ENCODE measurements around the gene MOK. TPM values are rescaled to one million over a fixed set of nuclear protein-coding genes. Genes with fewer than 3 reads are reported as not detected.

The MOK gene
- total RNA-seq, 4 donors from 2014 or later, result 3.0 to 16.0 (median 11.1) TPM

DNA sequence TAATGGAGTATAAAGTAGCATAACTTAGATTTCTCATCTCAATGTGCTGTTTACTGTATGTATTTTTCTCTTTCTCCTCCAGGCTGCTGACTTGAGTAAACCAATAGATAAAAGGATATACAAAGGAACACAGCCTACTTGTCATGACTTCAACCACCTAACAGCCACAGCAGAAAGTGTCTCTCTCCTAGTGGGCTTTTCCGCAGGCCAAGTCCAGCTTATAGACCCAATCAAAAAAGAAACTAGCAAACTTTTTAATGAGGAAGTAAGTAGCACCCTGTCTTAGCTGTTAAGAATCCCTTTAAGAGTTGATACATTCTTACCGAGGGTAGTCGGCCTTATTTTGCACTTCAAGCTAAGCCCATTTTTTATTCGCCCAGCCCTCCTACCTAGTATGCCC is 110.1 kb downstream of the MOK start:
- WGBS, 2 donors (ENCODE audit: low coverage in 1 of 2), result 81 to 93% methylated on average over 3 to 4 of the region's 4 CpGs
- Histone ChIP-seq H3K4me1 (peaks cover 0 to 12% (median 4%) of the 10 kb centered on the region in 4 donors), H3K27me3 (no peaks in the 10 kb centered on the region), H3K9me3 (no peaks in the 10 kb centered on the region), H3K36me3 (peaks cover 0 to 15% (median 3%) of the 10 kb centered on the region in 4 donors), H3K4me3 (no peak overlapping the region), H3K27ac (no peak overlapping the region)
- in situ Hi-C loops (cut with MboI; ENCODE audit: low pct_ligation_motif_present in 1 of 4, low pct_unique_long_range_greater_than_20kb in 1 of 4, low sequenced_read_pairs in 3 of 4) (no loop called here), intact Hi-C loops (cut with DNase I; ENCODE audit: low total_unique reads) (no loop called here)
- TF ChIP-seq EP300 (IDR thresholded peaks at IDR 0.05; ENCODE audit: low read depth) (no peak), POLR2AphosphoS5 (IDR thresholded peaks at IDR 0.05) (no peak), POLR2A (IDR thresholded peaks at IDR 0.05) (no peak)
- TF ChIP-seq, protein P1, sequence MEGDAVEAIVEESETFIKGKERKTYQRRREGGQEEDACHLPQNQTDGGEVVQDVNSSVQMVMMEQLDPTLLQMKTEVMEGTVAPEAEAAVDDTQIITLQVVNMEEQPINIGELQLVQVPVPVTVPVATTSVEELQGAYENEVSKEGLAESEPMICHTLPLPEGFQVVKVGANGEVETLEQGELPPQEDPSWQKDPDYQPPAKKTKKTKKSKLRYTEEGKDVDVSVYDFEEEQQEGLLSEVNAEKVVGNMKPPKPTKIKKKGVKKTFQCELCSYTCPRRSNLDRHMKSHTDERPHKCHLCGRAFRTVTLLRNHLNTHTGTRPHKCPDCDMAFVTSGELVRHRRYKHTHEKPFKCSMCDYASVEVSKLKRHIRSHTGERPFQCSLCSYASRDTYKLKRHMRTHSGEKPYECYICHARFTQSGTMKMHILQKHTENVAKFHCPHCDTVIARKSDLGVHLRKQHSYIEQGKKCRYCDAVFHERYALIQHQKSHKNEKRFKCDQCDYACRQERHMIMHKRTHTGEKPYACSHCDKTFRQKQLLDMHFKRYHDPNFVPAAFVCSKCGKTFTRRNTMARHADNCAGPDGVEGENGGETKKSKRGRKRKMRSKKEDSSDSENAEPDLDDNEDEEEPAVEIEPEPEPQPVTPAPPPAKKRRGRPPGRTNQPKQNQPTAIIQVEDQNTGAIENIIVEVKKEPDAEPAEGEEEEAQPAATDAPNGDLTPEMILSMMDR (IDR thresholded peaks at IDR 0.05), result no peak
- no peak for DNase-seq

DNA sequence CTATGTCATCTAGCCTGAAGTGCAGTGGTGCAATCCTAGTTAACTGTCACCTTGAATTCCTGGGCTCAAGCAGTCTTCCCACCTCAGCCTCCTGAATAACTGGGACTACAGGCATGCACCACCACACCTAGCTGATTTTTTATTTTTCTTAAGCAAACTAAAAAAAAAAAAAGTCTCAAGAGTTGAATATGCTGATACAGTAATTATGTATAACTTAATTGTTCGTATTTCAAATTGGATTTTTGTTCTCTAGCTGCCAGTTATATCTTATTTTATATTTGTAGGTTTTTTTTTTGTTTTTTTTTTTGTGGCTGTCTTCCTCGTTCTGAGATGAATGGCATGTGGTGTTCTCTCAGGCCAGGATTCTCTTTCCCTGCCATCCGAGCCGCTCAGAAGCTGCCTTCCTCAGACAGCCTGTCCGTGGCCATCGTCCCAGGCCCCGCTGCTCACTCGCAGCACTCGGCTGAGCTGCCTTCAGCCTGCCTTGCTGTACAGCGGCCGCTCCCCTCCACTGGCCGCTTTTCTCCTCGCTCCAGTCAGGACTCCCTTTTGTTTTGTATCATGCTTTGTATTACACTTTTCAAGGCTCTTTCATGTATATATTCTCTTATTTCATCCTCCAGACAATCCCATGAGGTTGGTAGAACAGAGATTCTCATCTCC is 112.0 kb downstream of the MOK start:
- TF ChIP-seq POLR2A (IDR thresholded peaks at IDR 0.05) (no peak), EP300 (IDR thresholded peaks at IDR 0.05; ENCODE audit: low read depth) (no peak), POLR2AphosphoS5 (IDR thresholded peaks at IDR 0.05) (no peak)
- TF ChIP-seq, protein P1 (IDR thresholded peaks at IDR 0.05), result no peak
- Histone ChIP-seq H3K4me3 (no peak overlapping the region), H3K9me3 (no peaks in the 10 kb centered on the region), H3K36me3 (peaks cover 0 to 15% (median 1%) of the 10 kb centered on the region in 4 donors), H3K27me3 (no peaks in the 10 kb centered on the region), H3K27ac (no peak overlapping the region), H3K4me1 (peaks cover 0 to 12% (median 4%) of the 10 kb centered on the region in 4 donors)
- in situ Hi-C loops (cut with MboI; ENCODE audit: low pct_ligation_motif_present in 1 of 4, low pct_unique_long_range_greater_than_20kb in 1 of 4, low sequenced_read_pairs in 3 of 4) (no loop called here), intact Hi-C loops (cut with DNase I; ENCODE audit: low total_unique reads) (no loop called here)
- 78 to 89% methylated on average over 10 to 13 of the region's 13 CpGs for WGBS, 2 donors (ENCODE audit: low coverage in 1 of 2)
- no peak for DNase-seq

GRCh38 chr14:102189874-102190273 is 115.1 kb downstream of the MOK start:
- peaks cover 0 to 2% (median 0%) of the 10 kb centered on the region in 4 donors for H3K36me3 ChIP-seq
- in situ Hi-C loops (cut with MboI; ENCODE audit: low pct_ligation_motif_present in 1 of 4, low pct_unique_long_range_greater_than_20kb in 1 of 4, low sequenced_read_pairs in 3 of 4) (no loop called here), intact Hi-C loops (cut with DNase I; ENCODE audit: low total_unique reads) (no loop called here)
- no peak for TF ChIP-seq POLR2A (IDR thresholded peaks at IDR 0.05)
- no peak for TF ChIP-seq EP300 (IDR thresholded peaks at IDR 0.05; ENCODE audit: low read depth)
- TF ChIP-seq POLR2AphosphoS5 (IDR thresholded peaks at IDR 0.05), result no peak
- TF ChIP-seq, protein P1 (IDR thresholded peaks at IDR 0.05), result no peak
- H3K4me3 ChIP-seq, result no peak overlapping the region
- H3K4me1 ChIP-seq, result peaks cover 0 to 29% (median 10%) of the 10 kb centered on the region in 4 donors
- 98% methylated on average over 5 of the region's 5 CpGs for WGBS, 2 donors (ENCODE audit: low coverage in 1 of 2)
- H3K27me3 ChIP-seq, result no peaks in the 10 kb centered on the region
- H3K27ac ChIP-seq, result no peak overlapping the region
- H3K9me3 ChIP-seq, result no peaks in the 10 kb centered on the region
- no peak for DNase-seq

DNA sequence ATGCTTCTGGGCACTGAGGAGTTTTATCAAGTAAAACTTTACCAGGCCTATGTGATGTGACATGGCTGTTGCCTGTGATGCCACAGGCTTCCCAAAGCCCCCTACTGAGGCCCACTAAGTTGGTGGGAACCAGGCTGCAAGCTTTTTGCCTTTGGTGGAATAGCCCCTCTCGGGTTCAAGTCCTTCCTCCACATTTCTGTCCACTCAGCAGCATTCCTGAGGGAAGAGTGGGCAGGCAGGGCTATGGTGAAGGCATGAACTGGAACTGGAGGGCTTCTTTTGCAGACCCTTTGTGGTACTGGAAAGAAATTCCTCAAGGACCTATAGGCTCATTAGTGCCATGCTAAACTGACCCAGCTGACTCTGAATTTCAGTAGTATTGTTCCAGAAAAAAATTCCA is 116.8 kb downstream of the MOK start:
- Histone ChIP-seq H3K4me1 (peaks cover 0 to 46% (median 10%) of the 10 kb centered on the region in 4 donors), H3K27me3 (no peaks in the 10 kb centered on the region), H3K36me3 (no peaks in the 10 kb centered on the region), H3K4me3 (no peak overlapping the region), H3K9me3 (no peaks in the 10 kb centered on the region), H3K27ac (no peak overlapping the region)
- in situ Hi-C loops (cut with MboI; ENCODE audit: low pct_ligation_motif_present in 1 of 4, low pct_unique_long_range_greater_than_20kb in 1 of 4, low sequenced_read_pairs in 3 of 4), result no loop called here
- 83 to 95% methylated on average over 1 of the region's 1 CpG for WGBS, 2 donors (ENCODE audit: low coverage in 1 of 2)
- intact Hi-C loops (cut with DNase I; ENCODE audit: low total_unique reads), result no loop called here
- no peak for DNase-seq
- no peak for TF ChIP-seq POLR2A (IDR thresholded peaks at IDR 0.05)
- no peak for TF ChIP-seq EP300 (IDR thresholded peaks at IDR 0.05; ENCODE audit: low read depth)
- TF ChIP-seq POLR2AphosphoS5 (IDR thresholded peaks at IDR 0.05), result no peak
- TF ChIP-seq, protein P1 (IDR thresholded peaks at IDR 0.05), result no peak
